Esophagus muscularis mucosa (tissue), 4 donors: ENCODE data around the gene INO80B. TPM values are rescaled to one million over a fixed set of nuclear protein-coding genes. Genes with fewer than 3 reads are reported as not detected.

Experiments used
- DNase-seq: peaks from one replicate; pipeline ENCODE4 v3.0.0-alpha.2; 2017; ENCODE audit errors: extremely low spot score
- H3K27ac ChIP-seq, 4 donors: fragments of 200-600 bp; sonication (generic); replicated peaks in 1 of 4; 1 replicate in 3 of 4; 2 replicates in 1 of 4; pipeline ENCODE4 v1.5.1; 2016 to 2019; ENCODE audit warnings: mild to moderate bottlenecking in 1 of 4
- H3K27me3 ChIP-seq, 4 donors: fragments of 200-600 bp; sonication (generic); one replicate each; pipeline versions ENCODE4 v1.5.1 to v1.6.0; 2016 to 2019
- H3K36me3 ChIP-seq, 4 donors: fragments of 200-600 bp; sonication (generic); one replicate each; pipeline ENCODE4 v1.5.1; 2016 to 2019
- H3K4me1 ChIP-seq, 4 donors: fragments of 200-600 bp; sonication (generic); one replicate each; pipeline ENCODE4 v1.5.1; 2016 to 2019
- H3K4me3 ChIP-seq, 4 donors: fragments of 200-600 bp; sonication (generic); 1 replicate in 2 of 4; 2 replicates in 2 of 4; pipeline ENCODE4 v1.5.1; 2016 to 2019; ENCODE audit warnings: mild to moderate bottlenecking in 4 of 4, moderate library complexity in 1 of 4
- H3K9me3 ChIP-seq, 4 donors: fragments of 200-600 bp; sonication (generic); 1 replicate in 3 of 4; 2 replicates in 1 of 4; pipeline ENCODE4 v1.5.1; 2016 to 2019
- EP300 ChIP-seq: sonication (generic); formaldehyde crosslinking; IDR thresholded peaks from one replicate; pipeline ENCODE4 v1.6.1; 2017; ENCODE audit warnings: antibody characterized with exemption
- POLR2A ChIP-seq: fragments of 450-650 bp; IDR thresholded peaks from one replicate; pipeline ENCODE4 v1.6.1; 2017; ENCODE audit warnings: antibody characterized with exemption, moderate library complexity, mild to moderate bottlenecking, low read depth
- POLR2AphosphoS5 ChIP-seq, 2 donors: sonication (generic); formaldehyde crosslinking; IDR thresholded peaks; one replicate each; pipeline ENCODE4 v1.6.1; 2017; ENCODE audit warnings: antibody characterized with exemption in 2 of 2
- WGBS: methylation state at CpG from one replicate; pipeline ENCODE4 v1.1.5; 2018; 5-methylcytosine and 5-hydroxymethylcytosine counted together
- intact Hi-C: fragments of 100-400 bp; cut with DNase I; formaldehyde crosslinking; loops from one replicate; pipeline ENCODE4 v1.15.1; 2023
- total RNA-seq, 4 donors: library from RNA; depleted of rRNA; stranded (reverse); fragments of >200 nt; gene quantifications; one replicate each; pipeline versions ENCODE4 v1.1.0 to v1.2.1, GENCODE V29; 2016
- TF ChIP-seq, protein P1 (sequence below), 3 experiments: fragments of 200-600 bp in 2 of 3; fragments of 450-650 bp in 1 of 3; sonication (generic) in 2 of 3; IDR thresholded peaks; one replicate each; pipeline ENCODE4 v1.5.1; 2017 to 2019; ENCODE audit warnings: antibody characterized with exemption in 3 of 3, mild to moderate bottlenecking in 2 of 3, moderate library complexity in 1 of 3

The INO80B gene
- total RNA-seq, 4 donors from 2014 or later = 8.7 to 16.6 (median 10.6) TPM

DNA sequence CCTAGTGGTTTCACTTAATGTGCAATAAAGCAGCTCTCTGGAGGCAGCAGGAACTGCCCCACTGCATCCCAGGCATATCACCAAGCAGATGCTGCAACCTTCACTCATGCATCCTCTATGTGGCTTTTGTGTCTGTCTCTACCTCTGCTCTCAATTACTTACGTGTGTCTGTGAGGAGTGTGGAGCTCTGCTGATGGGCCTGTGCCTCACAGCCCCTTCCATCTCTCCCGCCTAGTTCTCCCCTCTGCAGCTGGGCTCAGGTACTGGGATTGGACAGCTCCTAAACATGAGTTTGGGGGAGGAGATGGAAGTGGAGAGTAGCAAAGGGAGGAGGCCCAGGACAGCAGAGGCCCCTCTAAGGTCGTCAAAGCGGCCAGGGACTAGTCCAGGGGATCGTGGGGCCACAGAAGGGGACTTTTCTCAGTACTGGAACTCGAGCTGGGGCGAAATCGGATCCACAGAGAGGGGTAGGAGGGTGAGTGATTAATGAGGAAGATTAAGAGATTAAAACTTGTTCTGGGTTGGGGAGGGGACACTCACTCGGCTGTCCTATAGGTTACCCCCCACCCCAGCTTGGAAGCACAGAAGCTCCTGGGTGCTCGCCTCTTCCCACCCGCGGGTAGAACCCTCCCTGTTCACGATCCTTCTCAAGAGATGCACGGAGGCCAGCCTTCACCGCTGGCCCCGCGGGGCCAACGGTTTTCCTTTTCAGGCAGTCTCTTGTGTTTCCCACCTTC, 46.6 kb downstream of the INO80B start:
- intact Hi-C loops = loop anchor here (2.0 kb wide), 1 partner anchor 27 kb away; the partner anchor contains the start of genes AUP1 and HTRA2
- peaks cover 0 to 93% (median 51%) of the 10 kb centered on the region in 4 donors for H3K27me3 ChIP-seq
- peak overlapping the region in 1 of 4 donors; percentile 56 for H3K4me3 ChIP-seq
- H3K27ac ChIP-seq = no peak overlapping the region
- TF ChIP-seq POLR2A = no peak
- TF ChIP-seq EP300 = no peak
- no peak for TF ChIP-seq POLR2AphosphoS5 (IDR thresholded peaks at IDR 0.05)
- TF ChIP-seq, protein P1, sequence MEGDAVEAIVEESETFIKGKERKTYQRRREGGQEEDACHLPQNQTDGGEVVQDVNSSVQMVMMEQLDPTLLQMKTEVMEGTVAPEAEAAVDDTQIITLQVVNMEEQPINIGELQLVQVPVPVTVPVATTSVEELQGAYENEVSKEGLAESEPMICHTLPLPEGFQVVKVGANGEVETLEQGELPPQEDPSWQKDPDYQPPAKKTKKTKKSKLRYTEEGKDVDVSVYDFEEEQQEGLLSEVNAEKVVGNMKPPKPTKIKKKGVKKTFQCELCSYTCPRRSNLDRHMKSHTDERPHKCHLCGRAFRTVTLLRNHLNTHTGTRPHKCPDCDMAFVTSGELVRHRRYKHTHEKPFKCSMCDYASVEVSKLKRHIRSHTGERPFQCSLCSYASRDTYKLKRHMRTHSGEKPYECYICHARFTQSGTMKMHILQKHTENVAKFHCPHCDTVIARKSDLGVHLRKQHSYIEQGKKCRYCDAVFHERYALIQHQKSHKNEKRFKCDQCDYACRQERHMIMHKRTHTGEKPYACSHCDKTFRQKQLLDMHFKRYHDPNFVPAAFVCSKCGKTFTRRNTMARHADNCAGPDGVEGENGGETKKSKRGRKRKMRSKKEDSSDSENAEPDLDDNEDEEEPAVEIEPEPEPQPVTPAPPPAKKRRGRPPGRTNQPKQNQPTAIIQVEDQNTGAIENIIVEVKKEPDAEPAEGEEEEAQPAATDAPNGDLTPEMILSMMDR (IDR thresholded peaks at IDR 0.05) = no peak
- no peaks in the 10 kb centered on the region for H3K9me3 ChIP-seq
- DNase-seq = no peak
- WGBS = 79% methylated on average over 18 of the region's 18 CpGs
- peaks cover 55 to 72% (median 67%) of the 10 kb centered on the region in 4 donors for H3K4me1 ChIP-seq
- H3K36me3 ChIP-seq = peaks cover 0 to 21% (median 18%) of the 10 kb centered on the region in 4 donors

DNA sequence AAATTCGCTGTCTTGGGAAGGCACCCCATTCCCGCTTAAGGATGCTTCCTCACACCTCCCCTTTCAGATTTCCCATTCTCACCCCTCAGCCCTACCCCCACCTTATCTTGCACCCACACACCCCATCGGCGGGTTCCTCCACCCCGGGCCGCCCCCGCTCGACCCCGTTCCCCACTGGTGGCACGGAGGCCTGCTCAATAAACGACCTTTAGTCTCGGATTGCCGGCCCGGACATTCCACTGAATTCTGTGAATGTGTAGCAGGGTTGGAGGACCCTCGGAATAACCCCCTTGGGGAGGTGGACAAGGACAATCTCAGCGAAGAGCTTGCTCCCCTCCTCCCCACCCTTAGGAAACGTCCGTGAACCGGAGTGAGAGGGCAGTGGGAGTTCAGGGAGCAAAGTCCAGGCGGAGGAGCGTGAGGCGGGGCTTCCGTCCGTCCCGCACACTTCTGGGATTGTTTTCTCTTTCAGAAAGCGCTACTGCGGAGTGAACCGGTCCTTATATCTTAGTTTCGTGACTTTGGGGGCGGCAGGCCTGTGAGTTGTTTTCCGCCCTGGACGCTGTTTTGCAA, 47.3 kb downstream of the INO80B start:
- no peaks in the 10 kb centered on the region for H3K9me3 ChIP-seq
- peak overlapping the region; percentile 52 to 66 (median 56) for H3K4me3 ChIP-seq
- peaks cover 0 to 87% (median 50%) of the 10 kb centered on the region in 4 donors for H3K27me3 ChIP-seq
- 32% methylated on average over 31 of the region's 32 CpGs for WGBS
- H3K27ac ChIP-seq = peak overlapping the region; percentile 58 to 77 (median 72)
- DNase-seq = no peak
- intact Hi-C loops = loop anchor here (2.0 kb wide), 1 partner anchor 27 kb away; the partner anchor contains the start of genes AUP1 and HTRA2
- no peak for TF ChIP-seq POLR2A
- no peak for TF ChIP-seq EP300
- TF ChIP-seq, protein P1 (IDR thresholded peaks at IDR 0.05) = no peak
- TF ChIP-seq POLR2AphosphoS5 (IDR thresholded peaks at IDR 0.05) = no peak
- H3K4me1 ChIP-seq = peaks cover 57 to 78% (median 73%) of the 10 kb centered on the region in 4 donors
- peaks cover 0 to 21% (median 18%) of the 10 kb centered on the region in 4 donors for H3K36me3 ChIP-seq

DNA sequence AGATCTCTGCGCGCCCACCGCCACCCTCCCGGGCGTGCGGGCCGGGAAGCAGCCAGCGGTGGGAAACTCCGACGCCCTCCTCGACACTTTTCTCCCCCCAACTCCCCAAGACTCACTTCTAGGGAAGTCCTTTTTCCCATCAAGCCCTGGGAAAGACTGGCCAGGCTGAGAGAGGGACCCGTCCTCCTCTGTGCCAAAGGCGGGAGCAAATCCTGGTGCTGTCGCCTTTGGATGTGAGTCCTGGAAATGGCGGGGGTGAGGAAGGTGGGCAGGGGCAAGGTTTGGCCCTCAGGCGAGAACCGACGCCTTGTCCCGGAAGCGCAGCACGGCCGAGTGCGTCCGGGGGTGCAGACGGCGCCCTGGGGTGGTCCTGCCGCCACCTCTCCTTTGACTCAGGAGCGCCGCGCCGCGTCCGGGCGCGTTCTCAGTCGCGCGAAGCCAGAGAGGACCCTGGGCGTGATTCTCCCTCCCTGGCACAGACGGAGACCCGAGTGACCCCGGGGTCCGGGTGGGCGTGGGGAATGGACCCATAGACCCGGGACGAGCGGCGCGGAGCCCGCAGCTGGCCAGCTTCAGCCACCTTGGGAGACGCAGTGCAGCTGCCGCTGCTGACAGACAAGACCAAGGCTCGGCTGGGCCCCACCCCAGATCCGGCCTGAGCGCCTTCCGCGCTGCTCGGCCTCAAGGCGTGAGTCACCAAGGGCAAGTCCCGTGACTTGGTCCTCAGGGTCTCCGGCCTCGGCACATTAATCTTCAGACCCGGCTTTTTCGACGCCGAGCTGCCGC, 48.0 kb downstream of the INO80B start:
- TF ChIP-seq, protein P1 (IDR thresholded peaks at IDR 0.05) = peak in 1 of 3 experiments; percentile 19
- TF ChIP-seq POLR2AphosphoS5 (IDR thresholded peaks at IDR 0.05) = peak; percentile 74 to 77
- peak; percentile 32 for TF ChIP-seq POLR2A
- no peak for TF ChIP-seq EP300
- Histone ChIP-seq H3K4me1 (peaks cover 52 to 74% (median 68%) of the 10 kb centered on the region in 4 donors), H3K36me3 (peaks cover 0 to 21% (median 18%) of the 10 kb centered on the region in 4 donors), H3K4me3 (peak overlapping the region; percentile 52 to 66 (median 56)), H3K9me3 (no peaks in the 10 kb centered on the region), H3K27me3 (peaks cover 0 to 81% (median 44%) of the 10 kb centered on the region in 4 donors), H3K27ac (peak overlapping the region; percentile 58 to 77 (median 72))
- WGBS = 29% methylated on average over 11 of the region's 67 CpGs
- intact Hi-C loops = loop anchor here (2.0 kb wide), 1 partner anchor 26 kb away; the partner anchor contains the start of genes AUP1 and HTRA2
- DNase-seq = peak; percentile 96
